Tibial nerve (tissue), 4 donors: ENCODE results near the gene GIT1. TPM values are rescaled to one million over a fixed set of nuclear protein-coding genes. Genes with fewer than 3 reads are reported as not detected.

ENCODE experiments used
- DNase-seq, 2 donors: peaks; one replicate each; pipeline ENCODE4 v3.0.0-alpha.2; 2019; ENCODE audit warnings: low spot score in 2 of 2
- H3K27ac ChIP-seq, 4 donors: fragments of 200-600 bp; sonication (generic) in 3 of 4; one replicate each; pipeline ENCODE4 v1.5.1; 2017 to 2019; ENCODE audit warnings: mild to moderate bottlenecking in 1 of 4
- H3K27me3 ChIP-seq, 2 donors: fragments of 200-600 bp; sonication (generic) in 1 of 2; one replicate each; pipeline versions ENCODE4 v1.5.1 to v1.6.0; 2017 to 2019
- H3K36me3 ChIP-seq, 3 donors: fragments of 200-600 bp; sonication (generic); one replicate each; pipeline ENCODE4 v1.5.1; 2018 to 2019
- H3K4me1 ChIP-seq, 4 donors: fragments of 200-600 bp; sonication (generic) in 3 of 4; one replicate each; pipeline ENCODE4 v1.5.1; 2017 to 2019
- H3K4me3 ChIP-seq, 4 donors: fragments of 200-600 bp; sonication (generic) in 3 of 4; one replicate each; pipeline ENCODE4 v1.5.1; 2017 to 2019; ENCODE audit warnings: mild to moderate bottlenecking in 1 of 4, moderate library complexity in 1 of 4
- H3K9me3 ChIP-seq, 4 donors: fragments of 200-600 bp; sonication (generic) in 3 of 4; one replicate each; pipeline ENCODE4 v1.5.1; 2017 to 2019
- EP300 ChIP-seq, 2 donors: sonication (generic); formaldehyde crosslinking; IDR thresholded peaks; one replicate each; pipeline ENCODE4 v1.6.1; 2017; ENCODE audit warnings: antibody characterized with exemption in 2 of 2, mild to moderate bottlenecking in 1 of 2
- POLR2A ChIP-seq, 2 donors: fragments of 450-650 bp; IDR thresholded peaks; one replicate each; pipeline ENCODE4 v1.6.1; 2017; ENCODE audit warnings: antibody characterized with exemption in 2 of 2, mild to moderate bottlenecking in 2 of 2, moderate library complexity in 2 of 2
- WGBS, 2 donors: methylation state at CpG; one replicate each; pipeline ENCODE4 v1.1.5; 2018; 5-methylcytosine and 5-hydroxymethylcytosine counted together
- total RNA-seq, 4 donors: library from RNA; depleted of rRNA; stranded (reverse); fragments of >200 nt; gene quantifications; one replicate each; pipeline ENCODE4 v1.1.0, GENCODE V29; 2016
- TF ChIP-seq, protein P1 (sequence below), 5 experiments: fragments of 200-600 bp in 3 of 5; fragments of 450-650 bp in 2 of 5; sonication (generic) in 3 of 5; IDR thresholded peaks; one replicate each; pipeline ENCODE4 v1.5.1; 2016 to 2019; ENCODE audit warnings: antibody characterized with exemption in 5 of 5, mild to moderate bottlenecking in 3 of 5, moderate library complexity in 2 of 5

The GIT1 gene
- total RNA-seq, 4 donors from 2014 or later, result 51.3 to 100 (median 89.7) TPM

DNA sequence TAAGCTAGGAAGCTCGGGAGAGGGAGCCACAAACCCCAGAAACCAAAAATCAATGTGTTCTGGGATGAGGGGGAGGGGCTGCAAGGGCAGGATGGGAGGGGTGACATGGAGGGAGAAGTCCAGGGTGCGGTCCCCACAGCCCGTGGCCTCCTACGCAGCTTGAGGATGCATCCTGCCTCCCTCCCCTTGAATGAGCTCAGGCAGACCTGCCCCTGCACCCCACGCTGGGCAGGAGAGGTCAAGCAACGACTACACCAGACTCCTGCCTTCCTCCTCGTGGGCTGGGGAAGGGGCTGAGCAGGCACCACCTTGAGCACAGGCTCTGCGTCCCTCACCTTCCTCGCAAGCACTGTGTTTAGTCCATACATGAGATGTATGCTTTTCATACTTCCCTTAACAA lies 7.4 kb upstream of the GIT1 start:
- Histone ChIP-seq H3K4me1 (peaks cover 0 to 61% (median 36%) of the 10 kb centered on the region in 4 donors), H3K36me3 (no peaks in the 10 kb centered on the region), H3K4me3 (no peak overlapping the region), H3K27me3 (no peaks in the 10 kb centered on the region), H3K27ac (peak overlapping the region in 3 of 4 donors; percentile 1 to 80 (median 53)), H3K9me3 (no peaks in the 10 kb centered on the region)
- no peak for DNase-seq
- 39 to 57% methylated on average over 9 of the region's 9 CpGs for WGBS, 2 donors
- TF ChIP-seq EP300 (IDR thresholded peaks at IDR 0.05) (no peak), POLR2A (IDR thresholded peaks at IDR 0.05) (no peak)
- TF ChIP-seq, protein P1, sequence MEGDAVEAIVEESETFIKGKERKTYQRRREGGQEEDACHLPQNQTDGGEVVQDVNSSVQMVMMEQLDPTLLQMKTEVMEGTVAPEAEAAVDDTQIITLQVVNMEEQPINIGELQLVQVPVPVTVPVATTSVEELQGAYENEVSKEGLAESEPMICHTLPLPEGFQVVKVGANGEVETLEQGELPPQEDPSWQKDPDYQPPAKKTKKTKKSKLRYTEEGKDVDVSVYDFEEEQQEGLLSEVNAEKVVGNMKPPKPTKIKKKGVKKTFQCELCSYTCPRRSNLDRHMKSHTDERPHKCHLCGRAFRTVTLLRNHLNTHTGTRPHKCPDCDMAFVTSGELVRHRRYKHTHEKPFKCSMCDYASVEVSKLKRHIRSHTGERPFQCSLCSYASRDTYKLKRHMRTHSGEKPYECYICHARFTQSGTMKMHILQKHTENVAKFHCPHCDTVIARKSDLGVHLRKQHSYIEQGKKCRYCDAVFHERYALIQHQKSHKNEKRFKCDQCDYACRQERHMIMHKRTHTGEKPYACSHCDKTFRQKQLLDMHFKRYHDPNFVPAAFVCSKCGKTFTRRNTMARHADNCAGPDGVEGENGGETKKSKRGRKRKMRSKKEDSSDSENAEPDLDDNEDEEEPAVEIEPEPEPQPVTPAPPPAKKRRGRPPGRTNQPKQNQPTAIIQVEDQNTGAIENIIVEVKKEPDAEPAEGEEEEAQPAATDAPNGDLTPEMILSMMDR (IDR thresholded peaks at IDR 0.05), result no peak

DNA sequence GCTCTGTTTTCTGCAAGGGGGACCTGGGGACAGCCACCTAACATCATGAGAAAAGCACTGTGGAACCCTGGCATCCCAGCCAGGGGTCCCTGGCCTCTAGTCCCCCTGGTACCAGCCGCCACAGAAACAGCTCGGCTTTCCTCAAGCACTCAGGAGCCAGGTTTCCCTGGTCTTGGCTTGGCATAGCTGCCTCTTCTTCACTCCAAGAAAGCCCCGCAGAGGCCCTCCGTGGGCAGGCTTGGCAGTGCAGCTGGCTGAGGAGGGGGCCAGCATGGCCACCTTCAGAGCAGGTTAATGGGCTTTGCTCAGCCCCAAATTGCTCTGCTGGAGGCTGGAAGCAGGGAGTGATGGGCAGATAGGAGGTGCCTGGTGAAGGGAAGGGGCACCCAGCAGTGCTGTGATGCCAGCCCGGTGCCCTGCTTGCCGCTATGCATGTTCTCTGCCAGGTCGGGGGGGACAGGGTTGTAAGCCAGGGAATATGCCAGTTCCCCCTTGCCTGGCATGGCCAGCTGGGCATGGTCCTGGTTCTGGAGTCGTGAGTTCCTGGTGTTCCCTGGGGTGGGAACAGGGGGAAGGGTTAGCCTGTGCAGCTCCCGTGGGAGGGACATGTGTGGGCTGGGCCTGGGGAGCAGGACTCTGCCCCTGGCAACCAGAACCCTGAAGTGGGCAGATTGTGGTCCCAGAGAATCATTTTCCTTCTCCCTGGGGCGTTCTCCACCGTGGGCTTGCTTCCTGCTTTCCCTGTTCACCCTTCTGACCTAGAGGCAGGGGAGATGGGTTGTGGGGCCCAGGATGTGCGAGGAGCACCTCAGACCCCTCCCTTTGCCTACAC lies 6.7 kb upstream of the GIT1 start:
- TF ChIP-seq, protein P1 (IDR thresholded peaks at IDR 0.05), result no peak
- no peak for TF ChIP-seq EP300 (IDR thresholded peaks at IDR 0.05)
- no peak for TF ChIP-seq POLR2A (IDR thresholded peaks at IDR 0.05)
- Histone ChIP-seq H3K4me1 (peaks cover 0 to 67% (median 41%) of the 10 kb centered on the region in 4 donors), H3K36me3 (no peaks in the 10 kb centered on the region), H3K9me3 (no peaks in the 10 kb centered on the region), H3K27me3 (no peaks in the 10 kb centered on the region), H3K4me3 (no peak overlapping the region), H3K27ac (peak overlapping the region in 3 of 4 donors; percentile 47 to 80 (median 53))
- 47 to 52% methylated on average over 10 to 12 of the region's 12 CpGs for WGBS, 2 donors
- no peak for DNase-seq

DNA sequence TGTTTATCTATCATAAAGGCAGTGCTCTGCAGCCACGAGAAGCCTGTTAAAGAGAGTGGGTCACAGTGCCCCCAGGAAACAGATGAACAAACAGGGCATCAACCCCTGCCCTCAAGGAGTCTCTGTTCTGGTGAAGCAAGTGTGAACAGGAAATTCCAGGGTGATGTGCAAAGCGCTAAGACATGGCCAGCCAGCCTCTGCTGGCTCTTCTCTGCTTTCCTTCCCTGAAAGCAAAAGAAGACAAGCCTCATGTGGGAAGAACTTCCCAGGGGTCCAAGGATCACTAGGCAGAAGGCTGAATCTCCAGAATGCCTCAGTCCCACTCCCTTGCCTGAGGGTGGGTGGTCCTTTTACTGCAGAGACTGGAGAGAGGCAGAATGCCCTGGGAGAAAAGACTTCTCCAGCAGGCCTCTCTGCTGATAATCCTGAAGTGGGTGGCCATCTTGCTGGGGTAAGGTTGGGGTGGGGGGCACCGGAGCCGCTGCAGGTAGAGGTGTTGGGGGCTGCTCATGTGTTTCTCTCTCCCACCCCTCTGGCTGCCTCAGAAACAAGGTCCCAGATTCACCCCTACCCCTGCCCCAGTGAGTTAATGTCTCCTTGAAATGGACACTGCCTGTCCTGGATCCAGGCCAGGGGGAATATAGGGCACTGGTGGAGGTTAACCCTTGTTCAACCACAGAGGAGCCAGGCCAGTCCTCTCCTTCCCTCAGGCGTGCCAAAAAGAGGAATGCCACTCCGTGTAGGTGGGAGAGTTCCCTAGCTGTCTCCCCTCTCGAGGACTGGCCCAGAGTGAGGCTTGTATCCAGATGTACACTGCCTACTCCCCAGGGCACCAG lies 5.9 kb upstream of the GIT1 start:
- WGBS, 2 donors, result 55 to 67% methylated on average over 6 to 7 of the region's 7 CpGs
- Histone ChIP-seq H3K4me3 (no peak overlapping the region), H3K4me1 (peaks cover 0 to 75% (median 49%) of the 10 kb centered on the region in 4 donors), H3K27me3 (no peaks in the 10 kb centered on the region), H3K9me3 (no peaks in the 10 kb centered on the region), H3K27ac (peak overlapping the region in 3 of 4 donors; percentile 47 to 80 (median 73)), H3K36me3 (no peaks in the 10 kb centered on the region)
- no peak for DNase-seq
- TF ChIP-seq, protein P1 (IDR thresholded peaks at IDR 0.05), result no peak
- TF ChIP-seq POLR2A (IDR thresholded peaks at IDR 0.05) (no peak), EP300 (IDR thresholded peaks at IDR 0.05) (no peak)

DNA sequence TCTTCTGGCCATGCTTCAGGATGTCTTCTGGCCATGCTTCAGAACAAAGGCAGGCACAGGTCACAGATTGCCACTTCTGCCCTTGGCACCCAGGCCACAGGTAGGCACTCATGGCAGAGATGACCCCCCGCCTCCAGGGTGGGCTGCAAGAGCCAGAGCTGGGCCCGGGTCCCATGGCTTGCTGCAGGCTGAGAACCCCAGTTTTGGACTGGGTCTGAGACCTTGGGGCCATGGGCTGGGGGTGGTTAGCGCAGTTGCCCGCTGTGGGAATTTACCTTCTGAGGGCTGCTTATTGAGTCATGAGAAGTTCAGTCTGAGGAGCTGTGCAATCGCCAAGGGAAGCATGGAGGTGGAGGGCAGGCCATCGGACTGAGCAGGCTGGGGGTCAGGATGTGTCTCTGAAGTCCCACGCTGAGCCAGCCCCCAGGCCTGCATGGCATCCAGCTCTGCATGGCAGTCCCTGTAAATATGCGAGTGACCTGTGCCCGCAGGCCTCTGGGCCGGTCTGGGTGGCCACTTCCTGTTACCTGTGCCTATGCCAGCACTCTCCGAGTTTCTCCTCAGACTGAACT lies 5.2 kb upstream of the GIT1 start:
- Histone ChIP-seq H3K4me1 (peaks cover 0 to 83% (median 56%) of the 10 kb centered on the region in 4 donors), H3K9me3 (no peaks in the 10 kb centered on the region), H3K4me3 (peak overlapping the region in 3 of 4 donors; percentile 39 to 96 (median 66)), H3K36me3 (no peaks in the 10 kb centered on the region), H3K27me3 (no peaks in the 10 kb centered on the region), H3K27ac (peak overlapping the region in 2 of 4 donors; percentile 73 to 80)
- no peak for DNase-seq
- WGBS, 2 donors, result 79 to 85% methylated on average over 9 to 11 of the region's 11 CpGs
- TF ChIP-seq, protein P1 (IDR thresholded peaks at IDR 0.05), result no peak
- TF ChIP-seq POLR2A (IDR thresholded peaks at IDR 0.05) (no peak), EP300 (IDR thresholded peaks at IDR 0.05) (no peak)
